GM19397 (cell line): ENCODE measurements around the gene UNC5C.
"Not testable (repeated sequence)": the region's sequence is repeated elsewhere in the genome, so short reads cannot be mapped to it uniquely, and the experiment has no call there.

Experiments used
- ATAC-seq: cut with Tn5 transposase; IDR thresholded peaks from one replicate; pipeline ENCODE4 v1.9.1; 2021; ENCODE audit warnings: mild to moderate bottlenecking, moderate library complexity; ENCODE audit not compliant: unreplicated experiment

Gene UNC5C

GRCh38 chr4:95183656-95184408 is 364.9 kb downstream of the UNC5C start:
- no peak for ATAC-seq

GRCh38 chr4:95181996-95182306 is 366.8 kb downstream of the UNC5C start:
- ATAC-seq = no peak

- no peak for ATAC-seq
Measured at GRCh38 chr4:95181243-95181995, 367.4 kb downstream of the UNC5C start.

- ATAC-seq = no peak
Measured at GRCh38 chr4:95180531-95181242, 368.1 kb downstream of the UNC5C start.

- no peak for ATAC-seq
Measured at GRCh38 chr4:95178938-95179337, 369.8 kb downstream of the UNC5C start.

GRCh38 chr4:95171377-95171776 is 377.4 kb downstream of the UNC5C start:
- ATAC-seq = not testable (repeated sequence)

GRCh38 chr4:95170176-95170575 is 378.6 kb downstream of the UNC5C start:
- no peak for ATAC-seq

GRCh38 chr4:95167805-95168204 is 381.0 kb downstream of the UNC5C start:
- ATAC-seq = no peak

GRCh38 chr4:95165926-95166524 is 382.7 kb downstream of the UNC5C start:
- ATAC-seq = peak; percentile 71

GRCh38 chr4:95162867-95163266 is 385.9 kb downstream of the UNC5C start:
- no peak for ATAC-seq

GRCh38 chr4:95161781-95162469 is 386.8 kb downstream of the UNC5C start:
- ATAC-seq = no peak

GRCh38 chr4:95159384-95159783 is 389.4 kb downstream of the UNC5C start:
- no peak for ATAC-seq

GRCh38 chr4:95158626-95159025 is 390.1 kb downstream of the UNC5C start:
- no peak for ATAC-seq

- no peak for ATAC-seq
Measured at GRCh38 chr4:95158045-95158444, 390.7 kb downstream of the UNC5C start.

GRCh38 chr4:95157596-95157995 is 391.2 kb downstream of the UNC5C start:
- ATAC-seq = no peak

- ATAC-seq = no peak
Measured at GRCh38 chr4:95156452-95156765, 392.4 kb downstream of the UNC5C start.

GRCh38 chr4:95155759-95156451 is 392.9 kb downstream of the UNC5C start:
- no peak for ATAC-seq

- ATAC-seq = no peak
Measured at GRCh38 chr4:95153182-95153581, 395.6 kb downstream of the UNC5C start.

GRCh38 chr4:95151255-95151654 is 397.5 kb downstream of the UNC5C start:
- ATAC-seq = no peak

GRCh38 chr4:95142932-95143331 is 405.8 kb downstream of the UNC5C start:
- no peak for ATAC-seq
